Measurements from ENCODE around the gene UBAP2L.
"Not testable (repeated sequence)": the region's sequence is repeated elsewhere in the genome, so short reads cannot be mapped to it uniquely, and the experiment has no call there.

Gene UBAP2L

GRCh38 chr1:154198756-154199562 lies 21.8 kb upstream of the UBAP2L start:
- in situ Hi-C loops (cut with MboI; ENCODE audit: low sequenced_read_pairs) = no loop called here

DNA sequence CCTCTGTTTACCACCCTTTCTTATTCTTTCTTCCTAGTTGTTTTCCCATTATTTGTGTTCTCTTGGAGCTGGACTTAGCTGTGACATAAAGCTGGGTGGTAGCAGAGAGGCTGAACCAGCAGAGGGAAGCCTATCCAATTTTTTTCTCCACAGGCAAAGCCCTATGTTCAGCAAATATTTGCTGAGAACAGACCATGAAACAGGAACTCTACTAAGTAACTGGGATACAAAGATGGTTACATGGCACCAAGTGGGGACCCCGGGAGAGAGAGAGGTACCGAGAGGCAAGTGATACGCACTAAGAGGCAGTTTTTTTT lies 21.2 kb upstream of the UBAP2L start:
- in situ Hi-C loops (cut with MboI; ENCODE audit: low sequenced_read_pairs) = no loop called here

DNA sequence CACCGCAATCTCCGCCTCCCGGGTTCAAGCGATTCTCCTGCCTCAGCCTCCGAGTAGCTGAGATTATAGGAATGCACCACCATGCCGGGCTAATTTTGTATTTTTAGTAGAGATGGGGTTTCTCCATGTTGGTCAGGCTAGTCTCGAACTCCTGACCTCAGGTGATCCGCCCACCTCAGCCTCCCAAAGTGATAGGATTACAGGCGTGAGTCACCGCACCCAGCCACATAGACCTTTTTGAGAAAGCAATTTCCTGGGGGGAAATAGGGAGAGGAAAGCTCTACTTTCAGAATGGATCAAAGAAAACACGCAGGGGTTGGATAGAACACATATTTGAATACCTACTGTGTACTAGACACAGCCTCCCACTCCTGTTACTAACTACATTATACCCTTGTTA lies 15.0 kb upstream of the UBAP2L start:
- in situ Hi-C loops (cut with MboI; ENCODE audit: low sequenced_read_pairs) = not testable (repeated sequence)

- in situ Hi-C loops (cut with MboI; ENCODE audit: low sequenced_read_pairs) = no loop called here
These were observed 14.6 kb upstream of the UBAP2L start, which contains the start of gene CFAP141 for GRCh38 chr1:154206196-154206595. Gene CFAP141, minus strand, starts transcription at chr1:154206333. Its CDS starts 26 bp downstream, at chr1:154206307.

DNA sequence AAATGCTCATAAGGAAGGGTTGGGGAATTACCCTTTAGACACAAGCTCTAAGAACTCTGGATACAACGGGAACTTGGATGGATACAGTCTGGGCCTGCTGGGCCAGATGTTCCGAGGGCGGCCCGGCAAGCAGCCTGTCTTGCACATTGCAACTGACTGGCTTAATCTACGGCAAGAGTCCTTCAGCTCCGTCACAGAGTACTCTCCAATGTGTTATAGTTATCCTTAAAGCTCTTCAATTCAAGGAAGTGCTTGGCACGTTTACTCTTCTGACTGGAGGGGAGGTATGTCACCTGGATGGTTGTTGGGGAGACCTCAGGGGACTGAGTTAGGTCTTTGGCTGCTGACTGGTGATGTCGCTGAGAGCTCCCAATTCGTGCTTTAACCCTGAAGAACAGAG lies 13.5 kb upstream of the UBAP2L start:
- in situ Hi-C loops (cut with MboI; ENCODE audit: low sequenced_read_pairs) = no loop called here

GRCh38 chr1:154208677-154209388 lies 11.9 kb upstream of the UBAP2L start:
- in situ Hi-C loops (cut with MboI; ENCODE audit: low sequenced_read_pairs) = no loop called here

DNA sequence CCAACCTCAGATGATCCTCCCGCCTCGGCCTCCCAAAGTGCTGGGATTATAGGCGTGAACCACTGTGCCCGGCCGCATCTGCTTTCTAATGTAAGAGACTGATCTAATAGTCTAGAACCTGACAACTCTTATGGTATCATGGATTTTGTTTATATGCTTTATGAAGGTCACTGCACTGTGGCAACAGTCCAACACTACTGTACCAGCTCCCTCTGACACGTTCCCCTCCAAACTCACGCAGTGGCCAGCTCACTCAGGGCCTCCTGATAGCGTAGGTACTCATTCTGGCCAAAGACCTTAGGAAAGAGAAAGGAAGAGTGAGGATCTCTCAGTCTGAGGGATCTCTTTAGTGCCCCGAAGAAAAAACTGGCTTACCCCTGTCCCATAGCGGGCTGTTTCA lies 8.7 kb upstream of the UBAP2L start:
- in situ Hi-C loops (cut with MboI; ENCODE audit: low sequenced_read_pairs) = no loop called here

- in situ Hi-C loops (cut with MboI; ENCODE audit: low sequenced_read_pairs) = no loop called here
These were observed 7.5 kb upstream of the UBAP2L start for GRCh38 chr1:154213274-154213673.

DNA sequence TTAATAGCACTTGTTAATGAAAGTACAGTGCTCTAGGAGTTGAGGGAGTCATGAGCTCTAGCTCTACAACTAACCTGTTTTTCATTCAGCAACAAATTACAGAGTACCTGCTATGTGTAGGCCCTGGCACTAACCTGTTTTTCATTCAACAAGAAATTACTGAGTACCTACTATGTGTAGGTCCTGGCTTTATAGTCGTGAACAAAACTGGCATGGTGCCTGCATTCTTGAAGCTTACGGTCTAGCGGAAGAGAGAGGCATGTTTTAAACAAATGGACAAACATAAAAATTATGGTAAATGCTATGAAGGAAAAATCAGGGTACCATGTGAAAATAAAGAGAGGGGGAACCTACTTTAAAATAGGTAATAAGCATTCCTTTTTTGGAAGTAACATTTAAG lies 2.2 kb upstream of the UBAP2L start:
- in situ Hi-C loops (cut with MboI; ENCODE audit: low sequenced_read_pairs) = no loop called here

GRCh38 chr1:154219541-154219940 lies 1.2 kb upstream of the UBAP2L start:
- in situ Hi-C loops (cut with MboI; ENCODE audit: low sequenced_read_pairs) = no loop called here

GRCh38 chr1:154220970-154221277 lies 169 bp downstream of the UBAP2L start:
- in situ Hi-C loops (cut with MboI; ENCODE audit: low sequenced_read_pairs) = no loop called here

DNA sequence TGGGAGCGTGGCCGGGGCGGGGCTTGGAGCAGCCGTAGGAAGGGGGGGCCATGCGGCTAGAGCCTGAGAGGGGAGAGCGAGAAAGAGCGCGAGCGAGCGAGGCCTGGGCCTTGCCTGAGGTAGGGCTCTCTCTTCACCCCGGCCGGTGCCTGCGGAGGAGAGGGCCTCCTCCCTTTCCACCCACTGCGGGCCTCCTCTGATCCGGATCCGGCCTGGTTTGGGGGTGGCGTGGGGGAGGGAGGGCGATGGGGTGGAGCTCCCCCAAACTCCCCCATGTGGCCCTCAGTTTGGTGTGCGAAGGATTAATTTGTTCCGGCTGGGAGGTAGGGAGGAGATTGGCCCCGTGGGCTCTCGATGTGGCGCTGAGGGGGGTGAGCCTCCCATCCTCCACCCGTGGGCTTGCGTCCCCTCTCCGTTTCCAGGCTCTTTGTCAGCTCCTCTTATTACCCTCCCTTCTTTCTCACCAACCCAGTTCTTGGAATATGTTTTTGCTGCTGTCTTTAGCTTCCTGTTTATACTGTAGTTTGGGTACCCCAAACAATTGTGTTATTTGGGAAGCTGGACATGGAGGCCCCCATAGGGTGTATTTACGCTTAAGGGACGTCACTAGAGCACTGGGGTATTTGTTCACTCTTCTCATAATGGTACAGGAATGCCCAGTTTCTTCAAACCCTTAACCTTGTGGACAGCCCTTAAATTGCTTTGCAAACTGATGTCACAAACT lies 685 bp downstream of the UBAP2L start:
- in situ Hi-C loops (cut with MboI; ENCODE audit: low sequenced_read_pairs) = no loop called here

GRCh38 chr1:154222518-154222917 lies 1.8 kb downstream of the UBAP2L start:
- in situ Hi-C loops (cut with MboI; ENCODE audit: low sequenced_read_pairs) = no loop called here

GRCh38 chr1:154222918-154223317 lies 2.2 kb downstream of the UBAP2L start:
- in situ Hi-C loops (cut with MboI; ENCODE audit: low sequenced_read_pairs) = no loop called here

- in situ Hi-C loops (cut with MboI; ENCODE audit: low sequenced_read_pairs) = no loop called here
These were observed 2.9 kb downstream of the UBAP2L start for GRCh38 chr1:154223621-154224020.

GRCh38 chr1:154225370-154225769 lies 4.6 kb downstream of the UBAP2L start:
- in situ Hi-C loops (cut with MboI; ENCODE audit: low sequenced_read_pairs) = no loop called here

GRCh38 chr1:154231112-154231511 lies 10.4 kb downstream of the UBAP2L start:
- in situ Hi-C loops (cut with MboI; ENCODE audit: low sequenced_read_pairs) = not testable (repeated sequence)

DNA sequence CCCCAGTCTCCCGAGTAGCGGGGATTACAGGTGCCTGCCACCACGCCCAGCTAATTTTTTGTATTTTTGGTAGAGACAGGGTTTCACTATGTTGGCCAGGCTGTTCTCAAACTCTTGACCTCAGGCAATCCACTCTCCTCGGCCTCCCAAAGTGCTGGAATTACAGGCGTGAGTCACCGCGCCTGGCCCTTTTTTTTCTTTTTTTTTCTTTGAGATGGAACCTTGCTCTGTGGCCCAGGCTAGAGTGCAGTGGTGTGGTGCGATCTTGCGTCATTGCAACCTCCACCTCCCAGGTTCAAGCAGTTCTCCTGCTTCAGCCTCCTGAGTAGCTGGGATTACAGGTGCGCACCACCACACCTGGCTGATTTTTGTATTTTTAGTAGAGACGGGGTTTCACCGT lies 12.4 kb downstream of the UBAP2L start:
- in situ Hi-C loops (cut with MboI; ENCODE audit: low sequenced_read_pairs) = not testable (repeated sequence)

GRCh38 chr1:154236855-154237254 lies 16.1 kb downstream of the UBAP2L start:
- in situ Hi-C loops (cut with MboI; ENCODE audit: low sequenced_read_pairs) = no loop called here

- in situ Hi-C loops (cut with MboI; ENCODE audit: low sequenced_read_pairs) = no loop called here
These were observed 16.7 kb downstream of the UBAP2L start for GRCh38 chr1:154237435-154237834.

GRCh38 chr1:154237880-154238506 lies 17.2 kb downstream of the UBAP2L start:
- in situ Hi-C loops (cut with MboI; ENCODE audit: low sequenced_read_pairs) = no loop called here

All from HL-60/S4 treated with phorbol 12-myristate 13-acetate at 8.2 ng/mL for 4 days and 3 days (cell line).